Measurements from ENCODE around the gene TLE1.

DNA sequence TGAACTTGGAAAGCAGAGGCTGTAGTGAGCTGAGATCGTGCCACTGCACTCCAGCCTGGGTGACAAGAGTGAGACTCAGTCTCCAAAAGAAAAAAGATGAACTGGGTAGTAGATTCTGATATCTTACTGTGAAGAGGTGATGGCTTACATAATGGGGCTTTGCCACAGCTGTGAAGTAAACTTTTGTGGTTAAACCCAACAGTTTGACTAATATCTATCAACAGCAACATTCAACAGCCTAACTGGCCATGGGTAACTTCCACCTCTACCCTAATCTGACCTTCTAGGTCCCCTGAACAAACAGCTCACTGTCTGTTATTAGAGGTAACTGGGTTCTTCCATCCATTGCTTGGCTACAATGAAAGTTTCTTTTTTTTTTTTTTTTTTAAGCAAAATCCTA lies 52.1 kb downstream of the TLE1 start:
- TF ChIP-seq, protein P1, sequence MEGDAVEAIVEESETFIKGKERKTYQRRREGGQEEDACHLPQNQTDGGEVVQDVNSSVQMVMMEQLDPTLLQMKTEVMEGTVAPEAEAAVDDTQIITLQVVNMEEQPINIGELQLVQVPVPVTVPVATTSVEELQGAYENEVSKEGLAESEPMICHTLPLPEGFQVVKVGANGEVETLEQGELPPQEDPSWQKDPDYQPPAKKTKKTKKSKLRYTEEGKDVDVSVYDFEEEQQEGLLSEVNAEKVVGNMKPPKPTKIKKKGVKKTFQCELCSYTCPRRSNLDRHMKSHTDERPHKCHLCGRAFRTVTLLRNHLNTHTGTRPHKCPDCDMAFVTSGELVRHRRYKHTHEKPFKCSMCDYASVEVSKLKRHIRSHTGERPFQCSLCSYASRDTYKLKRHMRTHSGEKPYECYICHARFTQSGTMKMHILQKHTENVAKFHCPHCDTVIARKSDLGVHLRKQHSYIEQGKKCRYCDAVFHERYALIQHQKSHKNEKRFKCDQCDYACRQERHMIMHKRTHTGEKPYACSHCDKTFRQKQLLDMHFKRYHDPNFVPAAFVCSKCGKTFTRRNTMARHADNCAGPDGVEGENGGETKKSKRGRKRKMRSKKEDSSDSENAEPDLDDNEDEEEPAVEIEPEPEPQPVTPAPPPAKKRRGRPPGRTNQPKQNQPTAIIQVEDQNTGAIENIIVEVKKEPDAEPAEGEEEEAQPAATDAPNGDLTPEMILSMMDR (conservative IDR thresholded peaks at IDR 0.05; ENCODE audit: low read depth, low read length): no peak
- TF ChIP-seq EZH2 (IDR thresholded peaks at IDR 0.05; ENCODE audit: low read length, unreplicated experiment) (no peak), EZH2phosphoT487 (IDR thresholded peaks at IDR 0.05; ENCODE audit: borderline replicate concordance, low read length) (no peak)

Data from PC-3 (cell line).